CD4-positive, alpha-beta T cell treated with Interleukin-21 for 1 hour (primary cell): ENCODE results near the gene DKKL1.
A peak's percentile ranks its signal among the peaks of the same experiment; 100 is the strongest.
"Not testable (repeated sequence)": the region's sequence is repeated elsewhere in the genome, so short reads cannot be mapped to it uniquely, and the experiment has no call there.

ENCODE experiments used
- DNase-seq: peaks from one replicate; pipeline ENCODE4 v3.0.0-alpha.2; 2020

The DKKL1 gene

GRCh38 chr19:49363268-49364082, at the start of gene DKKL1:
TSS of gene DKKL1 (plus strand) at chr19:49363877. CDS start at chr19:49363999, 122 bp downstream.
- DNase-seq, result peak; percentile 75

DNA sequence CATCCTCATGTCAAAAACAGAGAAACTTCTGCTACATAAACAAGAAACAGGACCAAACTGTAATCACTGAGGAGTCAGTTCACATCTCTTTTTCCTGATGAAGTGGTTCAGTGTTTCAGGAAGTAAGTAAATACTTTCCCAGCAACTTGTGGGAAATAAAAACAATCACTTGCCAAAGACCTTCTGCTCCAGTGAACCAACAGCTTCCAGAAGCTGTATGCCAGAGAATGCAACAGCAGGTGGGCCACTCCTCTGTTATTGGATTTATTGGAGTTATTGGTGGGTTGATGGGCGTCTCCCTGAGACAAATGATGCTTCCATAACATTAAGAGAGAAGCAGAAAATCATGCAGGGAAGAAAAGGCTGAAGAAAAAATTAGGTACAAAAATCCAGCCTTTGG, 48.6 kb upstream of the DKKL1 start:
- no peak for DNase-seq

GRCh38 chr19:49316284-49316683, 47.4 kb upstream of the DKKL1 start:
- DNase-seq, result no peak

GRCh38 chr19:49318296-49318695, 45.4 kb upstream of the DKKL1 start:
- DNase-seq, result no peak

- no peak for DNase-seq
Measured at GRCh38 chr19:49324801-49325576, 38.7 kb upstream of the DKKL1 start, which contains the start of gene SLC6A16. TSS of gene SLC6A16 (minus strand) at chr19:49325191. CDS start at chr19:49311347, 13,844 bp downstream.

- not testable (repeated sequence) for DNase-seq
Measured at GRCh38 chr19:49325756-49326155, 37.9 kb upstream of the DKKL1 start.

DNA sequence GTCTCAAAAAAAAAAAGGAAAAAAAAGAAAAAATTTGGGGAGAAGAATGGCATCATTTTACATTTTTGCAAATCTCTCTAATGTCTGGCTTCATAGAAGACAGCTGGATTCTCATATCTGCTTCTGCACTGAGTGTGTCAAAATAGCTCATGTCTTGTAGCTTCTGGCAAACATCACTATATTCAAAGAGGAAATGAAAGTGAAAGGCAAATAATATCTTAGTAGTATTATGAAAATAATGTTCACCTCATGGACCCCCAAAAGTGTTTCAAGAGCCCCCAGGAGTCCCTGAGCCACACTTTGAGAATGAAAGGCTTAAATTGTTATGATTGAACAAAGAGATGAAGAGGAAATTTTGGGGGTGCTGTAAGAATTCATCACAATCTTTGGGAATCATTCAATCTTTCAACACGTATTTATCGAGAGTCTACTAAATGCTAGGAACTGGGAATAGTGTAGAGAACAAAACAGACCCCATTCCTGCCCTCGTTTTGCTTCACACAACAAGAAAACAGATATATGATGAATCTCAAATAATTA, 37.4 kb upstream of the DKKL1 start:
- no peak for DNase-seq

DNA sequence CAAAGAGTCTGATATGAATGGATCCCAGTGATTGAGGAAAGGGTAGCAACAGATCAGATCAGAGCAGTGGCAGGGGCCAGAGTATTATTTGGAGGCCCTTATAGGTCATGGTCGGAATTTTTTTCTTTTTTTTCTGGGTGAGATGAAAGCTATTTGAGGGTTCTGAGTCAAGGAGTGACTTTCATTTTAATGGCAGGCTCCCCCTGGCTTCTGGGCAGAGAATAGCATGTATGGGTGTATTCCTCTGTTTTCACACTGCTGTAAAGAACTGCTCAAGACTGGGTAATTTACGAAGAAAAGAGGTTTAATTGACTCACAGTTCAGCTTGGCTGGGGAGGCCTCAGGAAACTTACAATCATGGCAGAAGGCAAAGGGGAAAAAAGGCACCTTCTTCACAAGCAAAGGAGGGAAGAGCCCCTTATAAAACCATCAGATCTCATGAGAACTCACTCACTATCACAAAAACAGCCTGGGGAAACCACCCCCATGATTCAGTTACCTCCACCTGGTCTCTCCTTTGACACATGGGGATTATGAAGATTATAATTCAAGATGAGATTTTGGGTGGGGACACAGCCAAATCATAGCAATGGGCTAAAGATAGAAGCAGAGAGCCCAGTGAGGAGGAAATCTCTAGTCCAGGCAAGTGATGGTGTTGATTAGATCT, 35.7 kb upstream of the DKKL1 start:
- peak; percentile 64 for DNase-seq

GRCh38 chr19:49328741-49329140, 34.9 kb upstream of the DKKL1 start:
- DNase-seq, result no peak

DNA sequence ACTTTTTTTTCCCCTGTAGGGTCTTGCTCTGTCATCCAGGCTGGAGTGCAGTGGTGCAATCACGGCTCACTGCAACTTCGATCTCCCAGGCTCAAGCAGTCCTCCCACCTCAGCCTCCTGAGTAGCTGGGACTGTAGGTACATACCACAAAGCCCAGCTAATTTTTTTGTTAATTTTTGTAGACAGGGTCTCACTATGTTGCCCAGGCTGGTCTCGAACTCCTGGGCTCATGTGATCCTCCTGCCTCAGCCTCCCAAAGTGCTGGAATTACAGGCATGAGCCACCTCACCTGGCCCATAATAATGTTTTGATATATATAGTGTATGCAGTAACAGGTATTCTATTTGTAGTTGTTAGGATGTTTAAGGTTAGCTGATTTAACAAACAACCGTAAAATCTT, 32.5 kb upstream of the DKKL1 start:
- DNase-seq, result not testable (repeated sequence)

- peak; percentile 80 for DNase-seq
Measured at GRCh38 chr19:49331616-49332055, 32.0 kb upstream of the DKKL1 start.

DNA sequence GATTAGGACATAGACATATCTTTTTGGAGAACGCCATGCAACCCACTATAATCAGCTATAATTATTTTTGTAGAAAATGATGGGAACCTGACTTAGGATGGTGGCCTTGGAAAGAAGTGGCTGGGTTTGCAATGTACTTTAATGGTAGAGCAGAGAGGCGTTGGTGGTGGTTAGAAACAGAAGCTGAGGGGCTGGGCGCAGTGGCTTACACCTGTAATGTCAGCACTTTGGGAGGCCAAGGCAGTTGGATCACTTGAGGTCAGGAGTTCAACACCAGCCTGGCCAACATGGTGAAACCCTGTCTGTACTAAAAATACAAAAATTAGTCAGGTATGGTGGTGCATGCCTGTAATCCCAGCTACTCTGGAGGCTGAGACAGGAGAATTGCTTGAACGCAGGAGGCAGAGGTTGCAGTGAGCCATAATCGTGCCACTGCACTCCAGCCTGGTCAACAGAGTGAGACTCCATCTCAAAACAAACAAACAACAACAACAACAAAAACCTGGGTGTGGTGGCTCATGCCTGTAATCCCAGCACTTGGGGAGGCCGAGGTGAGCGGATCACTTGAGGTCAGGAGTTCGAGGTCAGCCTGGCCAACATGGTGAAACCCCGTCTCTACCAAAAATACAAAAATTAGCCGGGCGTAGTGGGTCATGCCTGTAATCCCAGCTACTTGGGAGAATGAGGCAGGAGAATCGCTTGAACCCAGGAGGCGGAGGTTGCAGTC, 30.8 kb upstream of the DKKL1 start:
- not testable (repeated sequence) for DNase-seq

- DNase-seq, result no peak
Measured at GRCh38 chr19:49333418-49333805, 30.3 kb upstream of the DKKL1 start.

DNA sequence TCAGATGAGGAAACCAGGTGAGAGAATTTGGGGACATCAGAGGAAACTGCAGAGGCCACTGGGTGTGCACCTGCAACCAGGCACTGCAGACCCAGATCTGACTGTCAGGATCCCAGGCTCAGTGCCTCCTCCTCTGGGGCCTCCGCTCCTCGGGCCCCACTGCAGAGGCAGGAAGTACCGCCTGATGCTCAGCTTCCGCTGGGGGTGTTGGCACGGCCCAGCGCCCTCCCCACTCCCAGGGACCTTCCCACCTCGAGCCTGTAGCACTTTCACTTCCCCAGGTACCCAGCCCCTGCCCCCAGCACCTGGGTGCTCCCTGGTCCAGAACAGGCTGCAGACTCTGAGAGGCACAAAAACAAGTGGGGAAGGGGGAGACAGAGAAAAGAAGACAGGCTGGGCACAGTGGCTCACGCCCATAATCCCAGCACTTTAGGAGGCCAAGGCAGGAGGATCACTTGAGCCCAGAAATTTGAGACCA, 29.8 kb upstream of the DKKL1 start:
- DNase-seq, result peak; percentile 73

DNA sequence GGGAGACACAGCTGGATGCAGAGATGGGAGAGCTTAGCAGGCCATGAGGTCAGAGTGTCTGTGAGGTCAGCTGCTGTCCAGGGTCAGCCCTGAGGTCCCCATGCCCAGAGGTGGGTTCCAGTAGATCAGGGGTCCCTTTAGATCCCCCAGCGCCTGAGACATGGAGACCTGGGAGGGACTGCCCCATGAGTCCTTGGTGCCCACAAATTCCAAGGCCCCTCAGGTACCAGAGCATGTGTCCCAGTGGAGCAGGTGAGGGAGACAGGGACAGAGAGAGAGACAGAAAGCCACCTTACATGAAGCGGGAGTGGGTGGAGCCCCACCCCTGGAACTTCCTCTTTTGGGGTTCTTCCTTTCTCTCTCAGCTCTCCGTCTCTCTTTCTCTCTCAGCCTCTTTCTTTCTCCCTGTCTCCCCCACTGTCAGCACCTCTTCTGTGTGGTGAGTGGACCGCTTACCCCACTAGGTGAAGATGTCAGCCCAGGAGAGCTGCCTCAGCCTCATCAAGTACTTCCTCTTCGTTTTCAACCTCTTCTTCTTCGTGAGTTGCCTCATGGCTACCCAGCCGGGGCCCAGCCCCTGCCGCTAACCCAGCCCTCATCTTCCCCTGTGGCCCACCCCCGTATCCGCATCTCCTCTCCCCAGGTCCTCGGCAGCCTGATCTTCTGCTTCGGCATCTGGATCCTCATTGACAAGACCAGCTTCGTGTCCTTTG, 28.4 kb upstream of the DKKL1 start, which contains the start of gene CD37:
Gene CD37, plus strand, starts transcription at position 336 of the 713 bp plus-strand sequence. Its CDS starts 135 bp downstream, at position 471.
- peak; percentile 56 for DNase-seq

DNA sequence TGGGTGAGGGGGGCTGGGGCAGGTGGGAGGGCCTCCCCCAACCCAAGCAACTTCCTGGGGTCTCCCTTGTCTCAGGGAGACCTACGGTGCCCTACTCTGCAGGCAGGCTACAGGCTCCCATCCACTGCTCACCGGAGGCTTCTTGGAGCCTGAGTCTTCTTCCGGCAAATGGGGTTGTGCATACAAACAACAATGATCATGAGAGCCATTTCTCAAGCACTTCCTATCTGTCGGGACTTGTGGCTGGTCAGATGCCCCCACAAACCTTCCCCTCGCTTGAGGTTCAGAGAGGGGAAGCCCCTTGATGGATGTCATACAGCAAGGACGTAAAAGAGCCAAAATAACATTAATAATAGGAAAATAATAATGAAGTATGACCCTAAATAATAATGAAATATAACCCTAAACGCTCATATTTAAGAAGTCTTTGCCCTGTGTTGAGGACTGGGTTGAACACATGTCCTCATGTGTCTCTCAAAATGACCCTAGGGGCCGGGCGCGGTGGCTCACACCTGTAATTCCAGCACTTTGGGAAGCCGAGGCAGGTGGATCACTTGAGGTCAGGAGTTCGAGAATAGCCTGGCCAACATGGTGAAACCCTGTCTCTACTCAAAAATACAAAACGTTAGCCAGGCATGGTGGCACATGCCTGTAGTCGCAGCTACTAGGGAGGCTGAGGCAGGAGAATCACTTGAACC, 27.7 kb upstream of the DKKL1 start:
- DNase-seq, result peak; percentile 50

- no peak for DNase-seq
Measured at GRCh38 chr19:49336482-49337266, 27.0 kb upstream of the DKKL1 start.

- DNase-seq, result no peak
Measured at GRCh38 chr19:49337267-49338022, 26.2 kb upstream of the DKKL1 start.
